IPS-18c (cell line): ENCODE data around the gene TAF7.

Source experiments
- H3K4me3 ChIP-seq: 2 replicates; pipeline ENCODE4 v1.7.0; 2013; ENCODE audit warnings: low read depth, mild to moderate bottlenecking, low read length, moderate library complexity; ENCODE audit not compliant: insufficient read depth
- H3K9me3 ChIP-seq: one replicate; pipeline ENCODE4 v1.6.1; 2013; ENCODE audit warnings: mild to moderate bottlenecking, low read length, moderate library complexity; ENCODE audit not compliant: control insufficient read depth, insufficient read depth

Gene TAF7

DNA sequence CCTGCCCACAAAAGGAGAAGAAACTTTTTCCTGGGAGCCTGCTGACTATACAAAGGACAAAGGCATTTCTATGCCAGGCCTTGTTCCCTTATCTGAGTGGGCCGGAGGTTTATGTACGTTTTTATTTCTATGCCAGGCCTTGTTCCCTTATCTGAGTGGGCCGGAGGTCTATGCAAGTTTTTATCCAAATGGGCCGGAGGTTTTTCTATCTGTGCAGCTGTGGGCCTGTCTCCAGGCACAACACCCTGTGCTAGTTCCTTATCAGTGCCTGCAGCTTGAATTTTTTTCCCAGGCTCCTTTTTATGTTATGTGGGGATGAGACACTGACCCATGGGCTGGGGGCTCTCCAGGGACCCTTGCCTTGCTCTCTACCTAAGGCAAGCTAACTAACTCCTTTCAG is 22.2 kb downstream of the TAF7 start:
- peaks cover 11% of the 10 kb centered on the region for H3K9me3 ChIP-seq
- H3K4me3 ChIP-seq = no peak overlapping the region

DNA sequence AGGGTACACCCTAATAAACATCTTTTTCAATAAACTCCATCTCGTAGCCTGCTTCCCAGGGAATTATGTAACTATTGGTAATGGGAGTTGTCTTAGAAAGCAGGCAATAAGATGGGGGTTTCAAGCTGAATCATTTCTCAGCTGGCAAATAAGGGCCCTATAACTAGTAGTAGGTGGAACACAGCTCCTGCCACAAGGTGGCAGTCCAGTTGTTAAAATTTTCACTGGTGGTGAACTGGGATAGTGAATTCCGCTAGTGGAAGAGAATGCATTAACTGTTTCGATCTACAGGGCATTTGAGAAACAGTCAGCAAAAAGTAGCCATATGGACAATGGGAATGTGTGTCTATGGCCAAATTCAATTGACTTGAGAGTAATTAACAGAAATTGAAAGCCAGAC is 47.7 kb downstream of the TAF7 start:
- H3K4me3 ChIP-seq = no peak overlapping the region
- peaks cover 9% of the 10 kb centered on the region for H3K9me3 ChIP-seq

DNA sequence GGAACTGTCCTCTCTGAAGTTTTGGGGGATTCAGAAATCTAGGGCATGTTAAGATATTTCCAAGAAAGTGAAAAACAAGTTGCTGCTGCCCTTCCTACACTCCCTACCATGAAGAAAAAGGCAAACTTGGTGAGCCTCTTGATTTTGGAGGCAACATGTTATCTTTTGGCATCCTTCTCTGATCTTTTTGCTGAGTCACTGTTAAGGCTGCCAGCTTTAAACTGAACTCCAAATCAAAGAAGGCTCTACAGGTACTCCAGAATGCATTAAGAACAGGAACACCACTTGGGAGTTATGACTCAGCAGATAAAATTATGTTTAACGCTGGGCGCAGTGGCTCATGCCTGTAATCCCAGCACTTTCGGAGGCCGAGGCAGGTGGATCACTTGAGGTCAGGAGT is 51.4 kb downstream of the TAF7 start:
- no peak overlapping the region for H3K4me3 ChIP-seq
- peaks cover 11% of the 10 kb centered on the region for H3K9me3 ChIP-seq
